NCI-H524 (cell line): ENCODE data around the gene STAT2.

Source experiments
- DNase-seq, 2 experiments: peaks; one replicate each; lab custom pipeline; 2025; lab: John Stamatoyannopoulos, UW

Gene STAT2

DNA sequence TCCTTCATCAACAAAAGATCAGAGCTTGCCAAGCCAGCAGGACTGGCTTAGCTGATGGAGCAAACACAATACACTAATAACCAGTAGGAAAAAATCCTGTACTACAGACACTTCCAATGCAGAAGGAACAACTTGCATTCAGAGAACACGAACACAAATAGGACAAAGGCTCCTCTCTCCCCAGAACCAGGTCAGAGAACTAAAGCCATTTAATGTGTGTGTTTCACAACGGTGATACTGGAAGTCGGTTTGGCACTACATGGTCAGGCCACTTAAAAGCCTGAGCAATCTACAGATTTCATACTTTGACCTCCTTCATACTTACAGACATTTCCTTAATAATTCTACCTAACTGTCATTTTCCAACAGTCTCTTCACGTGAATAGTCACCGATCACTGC is 66.1 kb downstream of the STAT2 start:
- DNase-seq, result no peak
